Esophagus (tissue), 2 donors: ENCODE data around the gene PTPRM. TPM values are rescaled to one million over a fixed set of nuclear protein-coding genes. Genes with fewer than 3 reads are reported as not detected.

ENCODE experiments used
- H3K27ac ChIP-seq, 2 donors: one replicate each; pipeline ENCODE4 v1.5.1; 2013; ENCODE audit warnings: low read depth in 2 of 2, mild to moderate bottlenecking in 2 of 2, inconsistent platforms in 1 of 2, low read length in 1 of 2, moderate library complexity in 1 of 2
- H3K27me3 ChIP-seq, 2 donors: one replicate each; pipeline ENCODE4 v1.6.1; 2013; ENCODE audit warnings: low read length in 2 of 2, control low read depth in 1 of 2, mild to moderate bottlenecking in 1 of 2; ENCODE audit not compliant: insufficient read depth in 2 of 2, control insufficient read depth in 1 of 2
- H3K36me3 ChIP-seq, 2 donors: one replicate each; pipeline ENCODE4 v1.6.1; 2013; ENCODE audit warnings: low read length in 1 of 2; ENCODE audit not compliant: control insufficient read depth in 2 of 2, insufficient read depth in 2 of 2
- H3K4me1 ChIP-seq, 2 donors: one replicate each; pipeline ENCODE4 v1.6.1; 2013; ENCODE audit warnings: low read length in 1 of 2; ENCODE audit not compliant: control insufficient read depth in 2 of 2, insufficient read depth in 2 of 2
- H3K4me3 ChIP-seq, 2 donors: one replicate each; pipeline ENCODE4 v1.5.1; 2013; ENCODE audit warnings: low read length in 2 of 2, mild to moderate bottlenecking in 2 of 2, low read depth in 1 of 2, moderate library complexity in 1 of 2
- H3K9me3 ChIP-seq, 2 donors: one replicate each; pipeline ENCODE4 v1.6.1; 2013; ENCODE audit warnings: mild to moderate bottlenecking in 2 of 2, low read depth in 1 of 2, low read length in 1 of 2, moderate library complexity in 1 of 2; ENCODE audit not compliant: control insufficient read depth in 2 of 2, insufficient read depth in 1 of 2
- WGBS, 2 donors: extraction: QIAGEN DNeasy Blood & Tissue Kit; methylation state at CpG; one replicate each; pipeline ENCODE4 v1.1.7; 2013; 5-methylcytosine and 5-hydroxymethylcytosine counted together
- polyA plus RNA-seq, 2 donors: library from polyadenylated mRNA; stranded (reverse); fragments of 200-250 nt; gene quantifications; one replicate each; pipeline ENCODE4 v1.2.3, GENCODE V29; 2013
- donor health status: healthy with polysubstance abuse.
- donor health status: Bipolar disorder and iron deficiency.

Gene PTPRM
- polyA plus RNA-seq, 2 donors: 6.3 to 10.4 TPM

- H3K4me3 ChIP-seq: no peak overlapping the region
- WGBS, 2 donors: 86 to 91% methylated on average over 4 of the region's 4 CpGs
- no peaks in the 10 kb centered on the region for H3K9me3 ChIP-seq
- no peak overlapping the region for H3K27ac ChIP-seq
- H3K36me3 ChIP-seq: no peaks in the 10 kb centered on the region
- no peaks in the 10 kb centered on the region for H3K4me1 ChIP-seq
- no peaks in the 10 kb centered on the region for H3K27me3 ChIP-seq
These were observed 498.2 kb downstream of the PTPRM start for GRCh38 chr18:8065284-8065683.

- Histone ChIP-seq H3K27me3 (no peaks in the 10 kb centered on the region), H3K27ac (no peak overlapping the region), H3K4me3 (no peak overlapping the region), H3K9me3 (no peaks in the 10 kb centered on the region), H3K4me1 (no peaks in the 10 kb centered on the region), H3K36me3 (no peaks in the 10 kb centered on the region)
- 93 to 100% methylated on average over 1 of the region's 1 CpG for WGBS, 2 donors
These were observed 498.7 kb downstream of the PTPRM start for GRCh38 chr18:8065773-8066172.

DNA sequence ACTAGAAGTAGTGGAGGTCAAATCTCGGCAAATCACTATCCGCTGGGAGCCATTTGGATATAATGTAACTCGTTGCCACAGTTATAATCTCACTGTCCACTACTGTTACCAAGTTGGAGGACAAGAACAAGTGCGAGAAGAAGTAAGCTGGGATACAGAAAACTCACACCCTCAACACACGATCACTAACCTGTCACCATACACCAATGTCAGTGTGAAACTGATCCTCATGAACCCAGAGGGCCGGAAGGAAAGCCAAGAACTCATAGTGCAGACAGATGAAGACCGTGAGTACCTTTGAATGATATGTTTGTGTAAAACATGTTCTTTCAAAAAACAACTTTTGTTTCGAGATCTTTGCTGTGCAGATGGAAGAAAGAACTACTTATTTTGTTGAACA is 502.6 kb downstream of the PTPRM start:
- Histone ChIP-seq H3K4me3 (no peak overlapping the region), H3K36me3 (no peaks in the 10 kb centered on the region), H3K27me3 (no peaks in the 10 kb centered on the region), H3K9me3 (no peaks in the 10 kb centered on the region), H3K4me1 (no peaks in the 10 kb centered on the region), H3K27ac (no peak overlapping the region)
- WGBS, 2 donors: 91 to 93% methylated on average over 8 of the region's 8 CpGs

GRCh38 chr18:8073167-8073566 is 506.1 kb downstream of the PTPRM start:
- WGBS, 2 donors: 87% methylated on average over 3 of the region's 3 CpGs
- no peak overlapping the region for H3K27ac ChIP-seq
- no peaks in the 10 kb centered on the region for H3K36me3 ChIP-seq
- no peaks in the 10 kb centered on the region for H3K9me3 ChIP-seq
- no peaks in the 10 kb centered on the region for H3K27me3 ChIP-seq
- H3K4me1 ChIP-seq: no peaks in the 10 kb centered on the region
- H3K4me3 ChIP-seq: no peak overlapping the region

DNA sequence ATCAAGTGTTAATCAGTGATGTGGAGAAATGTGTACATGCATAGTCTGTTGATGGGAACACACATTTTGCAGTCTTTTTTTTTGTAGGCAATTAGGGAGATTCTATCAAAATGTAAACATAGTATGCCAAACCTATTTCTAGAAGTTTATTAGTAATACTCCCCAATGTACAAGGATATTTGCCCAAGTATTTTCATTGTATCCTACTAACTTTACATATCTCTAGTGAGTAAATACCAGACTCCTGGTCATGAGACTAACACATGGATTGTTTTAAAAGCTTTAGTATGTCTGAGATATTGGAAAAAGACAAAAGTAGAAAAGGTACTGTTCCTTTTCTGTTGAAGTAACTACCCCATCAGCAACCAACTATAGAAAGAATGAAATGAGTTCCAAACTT is 513.0 kb downstream of the PTPRM start:
- no peak overlapping the region for H3K4me3 ChIP-seq
- H3K27me3 ChIP-seq: no peaks in the 10 kb centered on the region
- H3K4me1 ChIP-seq: no peaks in the 10 kb centered on the region
- no peaks in the 10 kb centered on the region for H3K9me3 ChIP-seq
- H3K36me3 ChIP-seq: no peaks in the 10 kb centered on the region
- H3K27ac ChIP-seq: no peak overlapping the region

DNA sequence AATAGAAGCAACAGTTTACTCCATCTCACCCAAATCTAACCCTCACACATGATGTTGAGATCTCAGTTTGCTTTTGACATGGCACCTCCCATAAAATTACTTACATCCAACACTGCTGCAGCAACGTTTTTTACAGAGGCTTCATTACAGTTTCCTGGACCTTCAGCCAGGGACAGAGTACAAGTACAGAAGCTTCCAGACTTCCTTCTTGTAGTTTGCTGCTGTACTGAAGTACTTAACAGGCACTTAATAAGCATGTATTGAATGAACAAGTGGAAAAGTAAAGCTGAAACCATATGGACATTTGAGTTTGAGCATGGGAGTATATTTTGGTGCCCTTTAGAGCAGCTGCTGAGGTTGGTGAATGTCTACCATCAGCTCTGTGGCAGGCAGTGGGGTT is 514.2 kb downstream of the PTPRM start:
- Histone ChIP-seq H3K4me1 (no peaks in the 10 kb centered on the region), H3K9me3 (no peaks in the 10 kb centered on the region), H3K36me3 (no peaks in the 10 kb centered on the region), H3K27me3 (no peaks in the 10 kb centered on the region), H3K27ac (no peak overlapping the region), H3K4me3 (no peak overlapping the region)
- 24 to 31% methylated on average over 1 of the region's 1 CpG for WGBS, 2 donors

DNA sequence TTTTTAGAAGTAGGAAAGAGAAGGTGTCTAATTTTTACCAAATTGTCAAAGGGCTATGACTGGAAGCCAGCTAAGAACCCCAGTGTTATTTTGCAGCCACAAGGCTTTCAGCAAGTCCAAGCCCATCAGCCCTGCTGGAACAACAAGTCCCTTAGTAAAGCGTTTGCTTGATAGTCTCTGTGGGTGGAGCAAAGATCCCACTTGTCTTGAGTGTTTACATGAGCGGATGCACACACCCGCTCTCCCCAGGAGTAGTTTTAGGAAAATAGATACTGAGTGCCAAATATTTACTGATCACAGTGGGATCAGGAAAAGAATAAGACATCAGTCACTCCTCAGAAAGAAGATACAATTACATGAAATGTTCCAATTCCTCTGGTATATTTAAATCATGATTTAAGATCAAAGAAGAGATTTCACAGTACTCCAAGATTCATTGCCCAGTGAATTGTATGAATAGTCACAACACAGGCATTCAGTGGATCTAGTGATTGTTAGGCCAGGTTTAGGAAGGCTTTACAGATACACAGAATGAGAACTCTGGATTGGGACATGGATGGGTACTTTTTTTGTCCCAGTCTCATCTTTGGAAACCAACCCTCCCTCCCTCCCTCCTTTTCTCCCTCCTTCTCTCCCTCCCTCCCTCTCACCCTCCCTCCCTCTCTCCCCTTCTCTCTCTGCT is 514.9 kb downstream of the PTPRM start:
- WGBS, 2 donors: 50 to 59% methylated on average over 3 of the region's 3 CpGs
- Histone ChIP-seq H3K9me3 (no peaks in the 10 kb centered on the region), H3K4me1 (no peaks in the 10 kb centered on the region), H3K27me3 (no peaks in the 10 kb centered on the region), H3K36me3 (no peaks in the 10 kb centered on the region), H3K27ac (no peak overlapping the region), H3K4me3 (no peak overlapping the region)

DNA sequence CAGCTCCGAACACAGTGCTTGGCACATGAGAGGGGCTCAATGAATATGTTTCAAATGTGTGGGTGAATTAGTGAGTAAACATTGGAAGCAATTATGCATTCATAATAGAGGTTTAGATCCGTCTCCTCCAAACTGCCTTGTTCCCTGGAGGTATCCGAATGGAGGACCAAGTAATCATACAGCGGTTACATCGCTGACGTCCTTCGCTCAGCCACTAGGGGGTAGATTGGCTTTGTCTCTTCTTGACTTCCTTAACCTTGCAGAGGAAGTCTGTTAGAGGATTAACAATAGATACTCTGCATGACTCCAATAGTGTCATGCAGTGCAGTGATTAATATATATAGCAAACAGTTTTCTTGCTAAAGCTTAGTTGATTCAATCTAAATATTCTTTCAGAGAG is 517.0 kb downstream of the PTPRM start:
- H3K27me3 ChIP-seq: no peaks in the 10 kb centered on the region
- H3K4me3 ChIP-seq: no peak overlapping the region
- H3K9me3 ChIP-seq: no peaks in the 10 kb centered on the region
- no peak overlapping the region for H3K27ac ChIP-seq
- WGBS, 2 donors: 80 to 83% methylated on average over 7 of the region's 7 CpGs
- no peaks in the 10 kb centered on the region for H3K36me3 ChIP-seq
- H3K4me1 ChIP-seq: no peaks in the 10 kb centered on the region

GRCh38 chr18:8088626-8089025 is 521.5 kb downstream of the PTPRM start:
- Histone ChIP-seq H3K4me3 (no peak overlapping the region), H3K27me3 (no peaks in the 10 kb centered on the region), H3K27ac (no peak overlapping the region), H3K9me3 (no peaks in the 10 kb centered on the region), H3K4me1 (no peaks in the 10 kb centered on the region), H3K36me3 (no peaks in the 10 kb centered on the region)
- WGBS, 2 donors: 56 to 59% methylated on average over 3 of the region's 3 CpGs

DNA sequence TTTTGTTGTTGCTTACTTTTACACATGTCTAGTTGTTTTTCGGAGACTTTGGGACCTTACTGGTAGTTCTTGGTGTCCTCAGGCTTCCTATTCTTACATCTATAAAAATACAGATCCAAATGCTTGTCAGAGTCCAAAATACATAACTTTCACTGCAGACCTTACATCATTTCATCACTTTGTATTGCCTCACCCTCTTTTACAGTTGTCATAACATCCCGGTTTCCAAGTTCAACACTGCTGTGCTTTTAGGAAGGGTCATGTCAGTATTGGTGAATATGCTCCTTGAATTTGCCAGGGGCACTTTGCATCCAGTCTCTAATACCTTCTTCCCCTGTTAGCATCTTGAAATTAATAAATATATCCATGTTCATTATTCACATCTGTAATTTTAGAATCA is 523.9 kb downstream of the PTPRM start:
- no peaks in the 10 kb centered on the region for H3K4me1 ChIP-seq
- H3K36me3 ChIP-seq: no peaks in the 10 kb centered on the region
- H3K27me3 ChIP-seq: no peaks in the 10 kb centered on the region
- WGBS, 2 donors: 83 to 88% methylated on average over 2 of the region's 2 CpGs
- no peaks in the 10 kb centered on the region for H3K9me3 ChIP-seq
- no peak overlapping the region for H3K27ac ChIP-seq
- no peak overlapping the region for H3K4me3 ChIP-seq
